ENCODE data around the gene ECEL1.

The ECEL1 gene

DNA sequence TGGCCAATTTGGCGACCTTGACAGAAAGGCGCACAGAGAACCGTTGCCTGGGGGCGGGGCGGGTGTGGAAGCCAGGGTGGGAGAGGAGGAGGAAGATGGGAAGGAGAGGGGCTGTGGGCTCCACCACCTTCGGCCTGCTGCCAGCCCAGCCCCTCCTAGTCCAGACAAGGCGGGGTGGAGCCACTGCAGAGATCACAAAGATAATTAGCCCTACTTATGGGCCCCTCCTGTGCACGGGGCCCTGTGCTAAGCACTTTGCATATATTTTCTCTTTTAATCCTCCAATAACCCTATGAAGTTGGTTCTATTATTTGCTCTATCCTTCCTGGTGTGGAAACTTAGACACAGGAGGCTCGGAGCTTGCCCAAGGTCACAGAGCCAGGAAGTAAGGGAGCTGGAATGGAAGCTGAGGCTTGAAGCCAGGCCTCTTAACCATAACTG lies 13.7 kb upstream of the ECEL1 start:
- no peak for DNase-seq (ENCODE audit: low read depth in 1 of 2, low spot score in 1 of 2)

DNA sequence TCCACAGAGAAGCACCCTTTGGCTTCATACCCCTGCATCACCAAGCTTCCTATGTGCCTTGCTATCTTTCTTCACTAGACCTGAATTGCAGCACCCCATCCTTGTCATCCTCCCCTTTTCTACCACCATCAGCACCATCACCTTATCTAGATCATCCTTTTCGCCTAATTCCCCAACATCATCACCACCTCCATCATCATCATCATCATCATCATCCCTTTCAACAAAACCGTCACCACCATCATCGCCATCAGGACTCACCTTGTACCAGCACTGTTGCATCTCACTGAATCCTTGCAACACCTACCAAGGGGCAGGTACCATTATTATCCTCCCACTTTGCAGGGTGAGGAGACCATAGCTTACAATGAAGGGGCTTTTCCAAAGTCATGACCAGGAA lies 10.8 kb upstream of the ECEL1 start:
- no peak for DNase-seq (ENCODE audit: low read depth in 1 of 2, low spot score in 1 of 2)

DNA sequence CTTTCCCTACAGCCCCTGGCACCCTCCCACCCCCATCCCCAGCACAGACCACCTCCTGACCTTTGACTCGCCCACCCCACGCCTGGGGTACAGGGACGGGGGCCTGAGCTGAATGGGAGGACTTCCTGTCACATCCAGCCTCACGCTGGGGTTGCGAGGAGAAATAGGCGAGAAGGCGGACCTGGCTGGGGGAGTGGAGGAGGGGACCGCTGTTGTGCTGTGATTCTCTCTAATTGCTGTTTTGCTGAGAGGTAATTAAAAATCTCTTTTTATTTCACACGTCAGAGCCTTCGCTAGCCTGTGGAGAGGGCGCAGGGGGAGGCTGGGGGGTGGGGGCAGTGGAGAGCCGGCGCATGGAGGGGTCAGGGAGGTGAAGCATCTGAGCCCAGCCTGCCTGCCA lies 9.7 kb upstream of the ECEL1 start:
- no peak for DNase-seq (ENCODE audit: low read depth in 1 of 2, low spot score in 1 of 2)

DNA sequence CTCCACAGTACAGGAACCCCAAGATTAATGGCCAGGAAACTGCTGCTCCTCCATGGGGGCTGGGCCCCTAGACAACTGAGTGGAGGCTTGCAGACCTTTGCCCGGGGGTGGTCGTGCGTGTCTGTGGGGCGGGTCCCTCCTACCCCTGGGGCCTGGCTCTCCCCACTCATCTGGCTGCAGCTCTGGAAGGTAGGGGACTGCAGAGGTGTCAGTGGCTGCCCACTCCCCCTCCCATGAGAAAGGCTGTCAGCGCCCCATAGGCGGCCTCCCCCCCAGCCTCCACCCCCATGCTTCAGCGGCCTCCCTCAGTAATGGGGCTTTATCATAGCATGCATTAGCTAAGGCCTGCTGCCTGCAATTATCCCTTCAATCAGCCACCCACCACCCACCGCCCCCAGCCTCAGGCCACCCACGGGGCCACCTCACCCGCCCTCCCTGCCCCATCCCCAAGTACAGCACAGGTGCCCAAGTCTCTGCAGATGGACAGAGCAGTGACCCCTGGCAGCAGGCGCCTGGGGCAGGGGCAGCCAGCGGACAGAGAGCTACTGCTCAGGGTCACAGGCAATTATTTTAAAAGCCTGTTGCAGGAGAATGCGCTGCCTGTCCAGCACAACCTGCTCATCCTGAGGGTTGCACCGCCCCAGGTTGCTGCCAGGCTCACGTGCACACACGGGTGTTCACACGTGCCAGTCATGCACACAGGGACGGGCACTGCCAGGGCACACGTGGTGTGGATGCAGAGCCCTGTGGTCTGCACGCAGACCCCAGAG lies 9.1 kb upstream of the ECEL1 start:
- no peak for DNase-seq (ENCODE audit: low read depth in 1 of 2, low spot score in 1 of 2)

DNA sequence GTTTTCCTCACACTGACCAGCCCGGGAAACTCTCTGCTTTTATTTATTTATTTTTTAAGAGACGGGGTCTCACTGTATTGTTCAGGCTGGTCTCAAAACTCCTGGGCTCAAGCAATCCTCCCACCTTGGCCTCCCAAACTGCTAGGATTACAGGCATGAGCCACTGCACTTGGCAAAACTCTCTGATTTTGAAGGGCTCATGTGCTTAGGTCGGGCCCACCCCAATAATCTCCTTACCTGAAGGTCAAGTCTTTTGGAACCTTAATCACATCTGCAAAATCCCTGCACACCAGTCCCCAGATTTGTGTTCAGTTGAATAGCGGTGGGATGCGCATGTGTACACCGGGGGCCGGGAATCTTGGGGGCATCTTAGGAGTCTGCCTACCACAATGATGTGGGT lies 7.7 kb upstream of the ECEL1 start:
- DNase-seq (ENCODE audit: low read depth in 1 of 2, low spot score in 1 of 2): no peak

DNA sequence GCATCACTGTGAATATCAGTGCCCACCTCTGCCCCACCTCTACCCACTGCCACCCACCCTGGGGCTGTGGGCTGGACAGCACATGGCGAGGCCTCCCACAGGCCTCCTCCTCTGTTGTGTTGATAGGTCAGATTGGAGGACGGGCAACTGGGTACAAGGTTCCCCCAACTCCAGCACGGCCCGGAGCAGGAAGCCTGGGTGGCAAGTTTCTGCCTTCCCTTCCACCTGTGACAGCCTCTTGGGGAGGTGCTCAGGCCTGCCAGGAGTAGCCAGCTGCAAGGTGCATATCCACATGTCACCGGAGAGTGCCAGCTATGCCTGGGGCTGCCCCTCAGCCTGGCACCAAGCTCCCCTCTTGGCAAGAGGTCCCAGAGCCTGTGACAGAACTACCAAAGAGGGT lies 6.9 kb upstream of the ECEL1 start:
- no peak for DNase-seq (ENCODE audit: low read depth in 1 of 2, low spot score in 1 of 2)

DNA sequence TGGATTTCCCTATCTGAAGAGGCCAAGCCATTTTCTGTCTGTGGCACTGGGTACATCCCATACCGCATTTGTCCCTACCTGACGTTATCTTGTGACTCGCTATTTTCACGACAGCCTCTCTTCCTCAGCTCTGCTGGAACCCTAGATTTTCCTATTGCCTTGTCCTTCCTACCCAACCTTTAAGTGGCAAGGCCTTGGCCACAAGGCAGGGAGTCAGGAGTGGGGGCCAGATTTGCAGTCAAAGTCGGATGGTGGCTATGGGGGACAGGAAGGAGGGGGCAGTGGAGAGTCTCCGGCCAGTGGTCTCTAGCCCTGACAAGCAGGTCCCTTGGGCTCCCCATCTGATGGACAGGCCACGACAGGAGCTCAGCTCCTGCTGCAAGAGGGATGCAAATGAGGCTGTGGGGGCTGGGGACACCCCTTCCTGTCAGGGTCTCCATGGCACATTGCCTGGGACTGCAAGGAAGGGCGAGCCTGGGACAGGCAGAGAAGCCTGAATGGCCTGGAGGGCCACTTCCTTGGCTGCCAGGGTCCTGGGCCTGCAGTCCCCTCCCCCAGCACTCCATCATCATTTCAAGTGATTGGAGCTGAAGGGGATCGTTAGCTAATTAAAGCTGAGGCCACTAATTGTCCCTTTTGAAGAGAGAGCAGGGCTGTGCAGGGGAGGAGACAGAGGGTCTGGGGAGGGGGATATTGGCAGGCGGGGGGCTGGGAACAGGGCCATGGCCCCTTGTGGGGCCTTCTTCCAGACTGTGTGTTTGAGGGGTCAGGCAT lies 6.3 kb upstream of the ECEL1 start:
- no peak for DNase-seq (ENCODE audit: low read depth in 1 of 2, low spot score in 1 of 2)

DNA sequence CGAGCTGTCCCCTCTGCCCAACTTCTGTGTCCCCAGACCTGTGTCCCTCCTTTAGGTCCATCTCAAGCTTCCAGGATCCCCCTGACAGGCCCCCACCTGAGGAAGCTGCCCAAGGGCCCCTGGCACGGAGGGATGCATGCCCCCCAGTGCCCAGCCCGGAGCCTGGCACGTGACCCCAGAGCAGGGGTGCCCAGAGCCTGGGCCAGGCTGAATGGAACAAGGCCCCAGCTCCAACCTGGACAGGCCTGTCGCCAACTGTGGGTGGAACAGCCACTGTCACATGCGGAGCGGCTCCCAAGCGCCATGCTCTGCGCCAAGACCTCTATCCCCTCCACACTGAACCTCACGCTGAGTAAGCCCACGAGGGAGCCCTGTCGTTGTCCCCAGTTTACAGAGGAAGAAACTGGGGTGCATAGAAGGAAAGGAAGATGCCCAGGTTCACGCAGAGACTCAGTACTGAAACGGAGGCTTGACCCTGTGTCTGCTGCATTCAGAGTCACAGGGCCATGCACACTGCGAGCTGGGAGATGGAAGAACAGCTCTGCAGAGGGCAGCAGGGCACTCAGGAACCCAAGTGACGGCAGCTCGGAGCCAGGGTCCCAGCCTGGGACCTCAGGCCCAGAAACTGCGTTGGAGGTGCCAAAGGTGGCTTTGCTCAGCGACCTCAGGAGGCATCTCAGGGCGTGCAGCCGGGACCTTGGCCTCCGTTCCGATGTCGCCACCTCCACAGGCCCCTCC lies 5.5 kb upstream of the ECEL1 start:
- DNase-seq (ENCODE audit: low read depth in 1 of 2, low spot score in 1 of 2): no peak

DNA sequence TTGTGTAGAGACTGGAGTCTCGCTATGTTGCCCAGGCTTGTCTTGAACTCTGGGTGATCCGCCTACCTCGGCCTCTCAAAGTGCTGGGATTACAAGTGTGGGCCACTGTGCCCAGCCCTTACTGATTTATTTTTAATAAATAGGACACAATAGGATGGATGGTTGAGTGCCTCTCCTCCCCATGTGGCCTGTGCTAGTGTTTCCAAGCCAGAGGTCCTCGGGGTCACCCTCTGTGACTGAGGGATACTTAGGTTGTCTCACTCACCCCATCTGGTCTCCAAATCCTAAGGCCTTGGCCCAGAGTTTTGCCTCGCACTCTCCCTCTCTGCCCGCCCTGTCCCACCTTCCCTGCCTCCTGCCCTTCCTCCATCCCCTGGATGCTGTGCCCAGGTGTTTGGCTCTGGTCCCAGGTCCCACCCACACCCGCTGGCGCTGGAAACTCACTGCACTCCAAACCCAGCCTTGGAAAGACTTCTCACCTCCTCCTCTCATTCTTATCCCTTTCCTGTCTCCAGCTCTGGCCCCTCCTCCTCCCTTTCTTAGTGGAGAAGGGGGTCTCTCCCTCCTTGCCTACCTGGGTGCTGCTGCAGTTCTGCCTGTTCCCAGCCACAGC lies 4.7 kb upstream of the ECEL1 start:
- no peak for DNase-seq (ENCODE audit: low read depth in 1 of 2, low spot score in 1 of 2)

DNA sequence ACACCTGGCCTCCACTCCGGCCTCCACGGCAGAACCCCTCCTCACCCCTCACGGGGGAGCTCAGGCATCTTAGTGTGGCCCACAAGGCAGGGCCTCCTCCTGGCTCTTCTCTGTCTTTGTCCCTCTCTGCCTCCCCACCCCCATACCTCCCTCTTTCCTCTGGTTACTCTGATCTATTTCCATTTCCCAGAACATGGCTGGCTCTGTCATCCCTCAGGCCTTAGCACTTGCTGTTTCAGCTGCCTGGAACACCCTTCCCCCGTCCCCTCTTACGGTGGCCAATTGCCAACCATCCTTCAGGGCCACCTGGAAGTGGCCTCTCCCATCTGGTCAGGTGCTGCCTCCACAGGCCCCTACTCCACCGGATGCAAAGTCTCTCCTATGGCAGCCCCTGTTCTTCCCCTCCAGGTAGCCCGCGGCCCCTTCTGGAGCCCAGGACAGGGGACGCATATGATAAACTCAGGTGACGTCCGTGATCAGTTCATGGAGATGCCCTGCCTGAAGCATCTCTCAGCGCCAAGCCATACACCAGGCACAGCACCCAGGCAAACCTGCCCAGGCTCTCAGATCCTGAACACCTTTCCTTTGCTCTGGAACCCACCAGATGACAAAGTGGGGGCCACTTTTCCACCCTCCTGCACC lies 3.6 kb upstream of the ECEL1 start:
- no peak for DNase-seq (ENCODE audit: low read depth in 1 of 2, low spot score in 1 of 2)

DNA sequence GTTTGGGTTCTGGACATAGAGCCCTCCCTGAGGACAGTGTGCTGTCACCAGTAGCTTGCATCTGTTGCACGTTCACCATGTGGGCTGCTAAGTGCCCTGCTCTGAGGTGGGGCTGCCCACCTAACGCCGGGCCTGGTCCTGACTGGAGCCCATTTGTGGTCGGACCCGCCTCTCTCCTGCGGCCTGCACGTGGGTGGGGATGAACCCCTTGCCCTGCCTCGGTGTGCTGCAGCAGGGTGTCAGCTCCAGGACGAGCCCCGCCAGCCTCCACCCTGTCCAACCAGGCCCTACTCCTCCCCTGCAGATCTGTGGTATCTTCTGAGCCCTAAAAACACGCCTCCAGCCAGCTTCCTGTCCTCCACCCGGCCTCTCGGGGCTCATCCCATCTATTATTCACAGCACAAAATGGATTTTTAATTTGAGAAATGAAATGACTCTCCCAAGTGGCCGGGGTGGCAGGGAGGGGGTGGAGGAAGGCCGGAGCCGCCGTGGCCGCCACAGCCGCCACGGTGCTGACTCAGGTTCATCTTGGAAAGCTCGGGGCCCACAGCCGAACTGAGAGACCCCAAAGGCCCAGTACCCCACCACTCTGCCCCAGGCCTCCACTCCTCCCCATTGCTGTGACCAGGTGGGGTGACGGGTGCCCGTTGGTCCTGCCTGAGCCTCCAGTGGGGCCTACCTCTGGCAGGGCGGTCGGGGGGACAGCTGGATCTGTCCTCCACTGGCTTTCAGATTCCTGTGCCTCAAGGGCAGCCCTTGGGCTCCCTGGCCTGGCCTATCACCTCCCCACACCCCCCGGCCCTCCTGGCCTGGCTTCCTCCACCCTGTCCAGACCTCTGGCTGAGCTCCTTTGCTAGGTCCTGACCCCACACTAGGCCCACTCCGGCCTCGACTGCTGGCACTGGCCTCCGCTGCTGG lies 2.8 kb upstream of the ECEL1 start:
- no peak for DNase-seq (ENCODE audit: low read depth in 1 of 2, low spot score in 1 of 2)

DNA sequence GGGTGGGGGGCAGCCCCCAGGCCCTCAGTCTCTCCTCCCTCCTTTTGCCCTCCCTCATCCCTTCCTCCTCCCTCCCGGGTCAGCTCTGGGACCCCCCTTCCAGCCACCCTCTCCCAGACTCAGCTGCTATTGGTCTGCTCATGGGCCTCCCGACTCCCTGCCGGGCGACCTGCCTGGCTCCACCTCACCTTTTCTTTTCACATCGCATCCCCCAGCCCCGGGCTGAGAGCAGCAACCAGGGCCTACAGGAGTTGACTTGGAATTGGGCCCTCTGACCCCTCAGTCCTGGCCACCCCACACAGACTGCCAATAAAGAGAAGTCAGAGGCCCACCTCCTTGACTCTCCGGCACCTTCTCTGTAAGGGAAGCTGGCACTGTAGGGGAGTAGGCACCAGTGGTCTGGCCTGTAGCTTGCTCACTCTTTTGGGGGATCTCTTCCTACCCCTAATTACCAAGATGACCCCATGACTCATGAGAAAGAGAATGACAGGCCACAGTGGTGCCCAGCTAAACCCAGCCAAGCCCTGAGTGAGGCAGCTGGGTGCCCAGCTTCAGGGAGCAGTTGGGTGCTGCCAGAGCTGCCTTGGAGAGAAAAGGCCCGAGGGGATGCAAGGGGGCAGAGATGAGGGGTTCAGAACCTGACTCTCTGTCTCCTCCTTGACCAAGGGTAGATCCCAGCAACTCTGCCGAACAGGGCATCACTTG lies 2.0 kb upstream of the ECEL1 start:
- DNase-seq (ENCODE audit: low read depth in 1 of 2, low spot score in 1 of 2): no peak

DNA sequence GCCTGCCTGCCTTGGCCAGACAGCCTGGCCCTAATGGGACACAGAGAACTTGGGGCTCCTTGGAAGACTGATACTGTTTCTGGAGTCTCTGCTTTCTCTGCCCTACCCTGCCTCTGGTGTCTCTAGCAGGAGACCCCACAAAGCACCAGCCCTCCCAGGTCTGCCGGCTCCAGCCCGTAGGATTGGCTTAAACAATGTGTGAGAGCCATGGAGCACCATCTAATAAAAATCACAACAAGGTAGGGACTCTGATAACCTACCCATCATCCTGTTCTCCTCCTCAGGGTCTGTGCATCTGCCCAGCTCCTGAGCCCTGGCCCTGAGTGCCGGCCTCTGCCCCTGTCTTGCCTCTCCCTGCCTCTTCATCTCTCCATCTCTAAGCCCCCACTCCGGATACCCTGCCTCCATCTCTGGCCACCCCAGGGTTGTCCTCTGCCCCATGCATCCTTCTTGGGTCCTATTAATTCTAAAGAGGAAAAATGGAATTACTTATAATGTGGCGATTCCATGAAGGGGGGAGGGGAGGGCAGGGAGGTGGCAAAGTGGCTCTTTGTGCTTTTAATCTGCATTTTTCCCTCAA lies 1.2 kb upstream of the ECEL1 start:
- no peak for DNase-seq (ENCODE audit: low read depth in 1 of 2, low spot score in 1 of 2)

DNA sequence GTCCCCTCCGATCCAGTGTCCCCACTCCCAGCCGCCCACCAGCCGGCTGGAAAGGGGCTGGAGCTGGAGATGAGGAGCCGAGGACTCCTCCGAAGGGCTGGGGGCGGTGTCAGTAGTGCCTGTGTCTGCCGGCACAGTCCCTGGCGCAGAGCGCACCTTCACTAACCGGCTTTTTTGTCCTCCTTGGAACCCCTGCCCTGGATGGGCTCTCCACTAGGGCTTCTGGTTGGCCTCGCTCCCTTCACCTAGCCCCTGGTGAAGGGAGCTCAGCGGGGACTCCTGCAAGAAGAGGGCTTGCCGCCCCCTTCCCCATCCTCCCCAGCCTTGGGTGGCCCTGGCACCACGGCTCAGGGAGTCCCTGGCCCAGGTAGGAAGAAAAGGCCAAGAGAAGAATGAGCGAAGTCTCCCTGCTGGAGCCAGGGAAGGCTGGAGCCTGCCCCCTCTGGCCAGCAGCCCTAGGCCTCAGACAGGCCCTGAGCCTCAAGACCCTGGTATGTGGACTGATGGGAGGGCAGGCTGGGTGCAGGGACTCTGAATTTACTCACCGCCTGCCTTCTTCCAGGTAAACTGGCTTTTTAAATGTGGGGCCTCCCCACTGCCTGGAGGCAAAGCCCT lies 570 bp upstream of the ECEL1 start:
- no peak for DNase-seq (ENCODE audit: low read depth in 1 of 2, low spot score in 1 of 2)

DNA sequence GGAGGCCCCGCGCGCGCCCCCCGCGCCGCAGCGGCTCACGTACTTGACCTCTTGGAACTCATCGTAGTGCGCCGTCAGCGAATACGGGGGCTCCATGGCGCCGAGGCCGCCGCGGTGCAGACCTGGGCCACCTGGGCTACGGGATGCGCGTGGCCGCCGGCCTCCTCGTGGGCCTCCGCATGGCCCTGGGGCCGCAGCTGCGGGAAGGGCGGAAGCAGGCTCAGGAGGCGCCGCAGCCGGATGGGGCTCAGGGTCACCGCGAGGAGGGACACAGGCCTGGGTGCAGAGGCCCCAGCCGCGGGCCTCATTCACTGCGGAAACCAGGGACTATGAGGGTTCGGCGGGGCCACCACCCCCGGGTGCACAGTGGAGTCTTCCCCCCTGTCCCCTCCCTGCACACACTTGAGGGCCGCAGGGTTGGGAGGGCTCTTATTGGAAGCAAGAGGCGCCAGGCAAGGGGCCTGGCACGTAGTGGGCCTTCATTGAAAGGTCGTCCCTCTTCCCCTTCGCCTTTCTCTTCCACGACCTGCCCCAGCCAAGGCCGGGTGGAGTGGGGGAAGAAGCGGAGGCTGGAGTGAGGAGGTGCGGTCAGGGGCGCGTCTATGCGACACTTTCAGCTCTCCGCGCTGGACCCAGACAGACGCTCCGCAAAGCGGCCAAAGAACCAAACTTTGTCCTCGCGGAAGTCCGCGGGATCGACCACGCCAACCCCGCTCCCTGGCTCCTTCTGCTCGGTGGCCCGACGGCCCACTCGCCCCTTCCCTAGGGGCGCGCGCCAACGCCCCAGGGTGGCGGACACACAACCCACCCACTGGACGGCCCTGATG lies 863 bp downstream of the ECEL1 start:
- DNase-seq (ENCODE audit: low read depth in 1 of 2, low spot score in 1 of 2): no peak

DNA sequence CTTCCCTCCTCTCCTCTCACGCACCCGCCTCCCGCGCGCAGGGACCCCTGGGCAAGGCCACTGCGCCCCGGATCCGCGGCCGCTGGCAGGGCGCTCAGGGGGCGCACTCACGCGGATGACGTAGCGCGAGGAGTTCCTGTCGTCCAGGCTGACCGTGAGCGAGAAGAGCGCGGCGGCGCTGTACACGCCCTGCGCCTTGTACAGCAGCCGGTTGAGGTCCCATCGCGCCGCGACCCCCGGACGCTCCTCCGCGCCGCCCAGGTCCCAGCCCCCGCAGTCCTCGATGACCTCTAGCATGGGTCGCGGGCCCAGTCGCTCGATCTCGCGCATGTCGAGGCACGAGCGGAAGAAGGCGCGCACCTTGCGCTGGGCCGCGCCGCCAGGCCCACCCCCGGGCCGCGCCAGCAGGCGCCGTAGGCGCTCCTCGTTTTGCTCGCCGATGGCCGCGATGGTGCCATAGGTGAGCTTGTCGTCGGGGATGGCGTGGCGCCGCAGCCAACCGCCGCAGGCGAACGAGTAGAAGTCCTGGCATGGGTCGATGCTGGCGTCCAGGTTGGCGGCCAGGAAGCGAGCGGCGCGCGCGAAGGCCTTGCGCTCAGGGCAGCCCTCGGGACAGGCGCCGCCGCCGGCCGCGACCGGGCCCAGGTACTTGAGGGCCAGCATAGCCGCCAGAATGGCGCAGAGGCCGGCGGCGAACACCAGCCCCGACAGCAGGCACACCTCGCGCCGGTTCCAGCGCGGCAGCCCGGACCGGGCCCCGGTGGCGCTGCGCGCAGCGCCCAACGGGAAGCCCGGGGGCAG lies 1.7 kb downstream of the ECEL1 start:
- DNase-seq (ENCODE audit: low read depth in 1 of 2, low spot score in 1 of 2): no peak

DNA sequence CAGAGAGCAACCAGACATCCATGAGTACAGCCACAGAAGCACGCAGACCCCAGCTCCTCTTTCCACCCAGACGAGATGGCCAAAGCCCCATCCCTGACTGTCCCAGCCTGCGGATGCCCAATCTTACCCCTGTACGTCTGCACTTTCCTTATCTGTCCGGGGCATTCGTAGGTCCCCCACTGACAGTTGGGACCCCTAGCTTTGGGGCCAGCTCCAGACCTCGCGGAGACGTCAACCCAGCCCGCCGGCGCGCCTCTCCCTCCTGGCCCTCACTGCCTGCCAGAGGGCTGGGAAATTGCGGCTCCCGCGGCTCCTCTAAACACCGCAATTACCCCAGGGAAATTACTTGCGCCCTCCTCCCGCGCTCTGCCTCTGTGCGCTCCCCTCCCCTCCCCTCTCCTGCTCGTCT lies 2.3 kb downstream of the ECEL1 start:
- no peak for DNase-seq (ENCODE audit: low read depth in 1 of 2, low spot score in 1 of 2)
